Measurements from ENCODE around the gene TOM1L1. TPM values are rescaled to one million over a fixed set of nuclear protein-coding genes. Genes with fewer than 3 reads are reported as not detected.
A peak's percentile ranks its signal among the peaks of the same experiment; 100 is the strongest.

TOM1L1 gene
- total and polyA plus RNA-seq, 4 donors, result 21.4 to 119 (median 33.9) TPM

DNA sequence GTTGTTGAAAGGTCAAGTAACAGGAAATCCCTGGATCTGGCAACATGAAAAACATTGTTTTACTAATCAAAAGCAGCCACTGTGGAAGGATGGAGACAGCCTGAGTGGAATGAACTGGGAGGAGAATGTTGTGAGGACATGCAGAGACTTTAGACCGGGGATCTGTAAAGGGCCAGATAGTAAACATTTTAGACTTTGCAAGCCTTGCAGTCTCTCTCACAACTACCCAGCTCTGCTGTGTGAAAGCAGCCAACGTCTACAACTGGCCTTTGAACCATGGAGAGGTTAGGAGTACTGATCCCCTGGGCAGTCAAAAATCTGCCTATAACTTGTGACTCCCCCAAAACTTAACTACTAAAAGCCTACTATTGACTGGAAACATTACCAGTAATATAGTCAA, 41.5 kb upstream of the TOM1L1 start (continued):
- TF ChIP-seq, protein P1, sequence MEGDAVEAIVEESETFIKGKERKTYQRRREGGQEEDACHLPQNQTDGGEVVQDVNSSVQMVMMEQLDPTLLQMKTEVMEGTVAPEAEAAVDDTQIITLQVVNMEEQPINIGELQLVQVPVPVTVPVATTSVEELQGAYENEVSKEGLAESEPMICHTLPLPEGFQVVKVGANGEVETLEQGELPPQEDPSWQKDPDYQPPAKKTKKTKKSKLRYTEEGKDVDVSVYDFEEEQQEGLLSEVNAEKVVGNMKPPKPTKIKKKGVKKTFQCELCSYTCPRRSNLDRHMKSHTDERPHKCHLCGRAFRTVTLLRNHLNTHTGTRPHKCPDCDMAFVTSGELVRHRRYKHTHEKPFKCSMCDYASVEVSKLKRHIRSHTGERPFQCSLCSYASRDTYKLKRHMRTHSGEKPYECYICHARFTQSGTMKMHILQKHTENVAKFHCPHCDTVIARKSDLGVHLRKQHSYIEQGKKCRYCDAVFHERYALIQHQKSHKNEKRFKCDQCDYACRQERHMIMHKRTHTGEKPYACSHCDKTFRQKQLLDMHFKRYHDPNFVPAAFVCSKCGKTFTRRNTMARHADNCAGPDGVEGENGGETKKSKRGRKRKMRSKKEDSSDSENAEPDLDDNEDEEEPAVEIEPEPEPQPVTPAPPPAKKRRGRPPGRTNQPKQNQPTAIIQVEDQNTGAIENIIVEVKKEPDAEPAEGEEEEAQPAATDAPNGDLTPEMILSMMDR (IDR thresholded peaks at IDR 0.05; ENCODE audit: low read depth, low read length, missing input control), result no peak
- TF ChIP-seq FOXA1 (IDR thresholded peaks at IDR 0.05) (no peak), TAF1 (conservative IDR thresholded peaks at IDR 0.05) (no peak), RXRA (IDR thresholded peaks at IDR 0.05) (peak; percentile 80 to 86), GABPA (IDR thresholded peaks at IDR 0.05 in 1 of 2, conservative IDR thresholded peaks at IDR 0.05 in 1 of 2) (no peak), HNF4A (conservative IDR thresholded peaks at IDR 0.05) (peak; percentile 93 to 94), RAD21 (IDR thresholded peaks at IDR 0.05) (peak; percentile 34 to 58), YY1 (IDR thresholded peaks at IDR 0.05) (no peak)

- WGBS, result 91% methylated on average over 9 of the region's 9 CpGs
- no peak overlapping the region for H3K4me3 ChIP-seq (ENCODE audit: low read depth in 1 of 3, low read length in 3 of 3)
- peaks cover 5 to 18% (median 11%) of the 10 kb centered on the region in 4 donors for H3K4me1 ChIP-seq (ENCODE audit: control insufficient read depth in 4 of 4, insufficient read depth in 4 of 4, low read length in 3 of 4)
- no peak overlapping the region for H3K9ac ChIP-seq (ENCODE audit: low read depth in 1 of 2, low read length in 2 of 2)
- TF ChIP-seq SP1 (IDR thresholded peaks at IDR 0.05), result no peak
- TF ChIP-seq NR2F2 (IDR thresholded peaks at IDR 0.05), result no peak
- no peak for TF ChIP-seq TAF1 (conservative IDR thresholded peaks at IDR 0.05)
- no peak for TF ChIP-seq EGR1 (IDR thresholded peaks at IDR 0.05; ENCODE audit: low read depth in 2 of 2)
- no peak for TF ChIP-seq RXRA (IDR thresholded peaks at IDR 0.05)
- TF ChIP-seq, protein P1 (IDR thresholded peaks at IDR 0.05; ENCODE audit: low read depth, low read length, missing input control), result no peak
- no peak for TF ChIP-seq HNF4G (IDR thresholded peaks at IDR 0.05)
- no peak for TF ChIP-seq FOXA1 (IDR thresholded peaks at IDR 0.05)
- TF ChIP-seq RAD21 (IDR thresholded peaks at IDR 0.05), result no peak
- TF ChIP-seq YY1 (IDR thresholded peaks at IDR 0.05), result no peak
- no peak for TF ChIP-seq HNF4A (conservative IDR thresholded peaks at IDR 0.05)
- TF ChIP-seq JUND (IDR thresholded peaks at IDR 0.05), result no peak
- TF ChIP-seq, protein P2, sequence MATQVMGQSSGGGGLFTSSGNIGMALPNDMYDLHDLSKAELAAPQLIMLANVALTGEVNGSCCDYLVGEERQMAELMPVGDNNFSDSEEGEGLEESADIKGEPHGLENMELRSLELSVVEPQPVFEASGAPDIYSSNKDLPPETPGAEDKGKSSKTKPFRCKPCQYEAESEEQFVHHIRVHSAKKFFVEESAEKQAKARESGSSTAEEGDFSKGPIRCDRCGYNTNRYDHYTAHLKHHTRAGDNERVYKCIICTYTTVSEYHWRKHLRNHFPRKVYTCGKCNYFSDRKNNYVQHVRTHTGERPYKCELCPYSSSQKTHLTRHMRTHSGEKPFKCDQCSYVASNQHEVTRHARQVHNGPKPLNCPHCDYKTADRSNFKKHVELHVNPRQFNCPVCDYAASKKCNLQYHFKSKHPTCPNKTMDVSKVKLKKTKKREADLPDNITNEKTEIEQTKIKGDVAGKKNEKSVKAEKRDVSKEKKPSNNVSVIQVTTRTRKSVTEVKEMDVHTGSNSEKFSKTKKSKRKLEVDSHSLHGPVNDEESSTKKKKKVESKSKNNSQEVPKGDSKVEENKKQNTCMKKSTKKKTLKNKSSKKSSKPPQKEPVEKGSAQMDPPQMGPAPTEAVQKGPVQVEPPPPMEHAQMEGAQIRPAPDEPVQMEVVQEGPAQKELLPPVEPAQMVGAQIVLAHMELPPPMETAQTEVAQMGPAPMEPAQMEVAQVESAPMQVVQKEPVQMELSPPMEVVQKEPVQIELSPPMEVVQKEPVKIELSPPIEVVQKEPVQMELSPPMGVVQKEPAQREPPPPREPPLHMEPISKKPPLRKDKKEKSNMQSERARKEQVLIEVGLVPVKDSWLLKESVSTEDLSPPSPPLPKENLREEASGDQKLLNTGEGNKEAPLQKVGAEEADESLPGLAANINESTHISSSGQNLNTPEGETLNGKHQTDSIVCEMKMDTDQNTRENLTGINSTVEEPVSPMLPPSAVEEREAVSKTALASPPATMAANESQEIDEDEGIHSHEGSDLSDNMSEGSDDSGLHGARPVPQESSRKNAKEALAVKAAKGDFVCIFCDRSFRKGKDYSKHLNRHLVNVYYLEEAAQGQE (IDR thresholded peaks at IDR 0.05), result no peak
- TF ChIP-seq, protein P3, sequence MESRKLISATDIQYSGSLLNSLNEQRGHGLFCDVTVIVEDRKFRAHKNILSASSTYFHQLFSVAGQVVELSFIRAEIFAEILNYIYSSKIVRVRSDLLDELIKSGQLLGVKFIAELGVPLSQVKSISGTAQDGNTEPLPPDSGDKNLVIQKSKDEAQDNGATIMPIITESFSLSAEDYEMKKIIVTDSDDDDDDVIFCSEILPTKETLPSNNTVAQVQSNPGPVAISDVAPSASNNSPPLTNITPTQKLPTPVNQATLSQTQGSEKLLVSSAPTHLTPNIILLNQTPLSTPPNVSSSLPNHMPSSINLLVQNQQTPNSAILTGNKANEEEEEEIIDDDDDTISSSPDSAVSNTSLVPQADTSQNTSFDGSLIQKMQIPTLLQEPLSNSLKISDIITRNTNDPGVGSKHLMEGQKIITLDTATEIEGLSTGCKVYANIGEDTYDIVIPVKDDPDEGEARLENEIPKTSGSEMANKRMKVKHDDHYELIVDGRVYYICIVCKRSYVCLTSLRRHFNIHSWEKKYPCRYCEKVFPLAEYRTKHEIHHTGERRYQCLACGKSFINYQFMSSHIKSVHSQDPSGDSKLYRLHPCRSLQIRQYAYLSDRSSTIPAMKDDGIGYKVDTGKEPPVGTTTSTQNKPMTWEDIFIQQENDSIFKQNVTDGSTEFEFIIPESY (IDR thresholded peaks at IDR 0.05), result no peak
- no peak for TF ChIP-seq ATF3 (IDR thresholded peaks at IDR 0.05)
- no peak for TF ChIP-seq GABPA (IDR thresholded peaks at IDR 0.05 in 1 of 2, conservative IDR thresholded peaks at IDR 0.05 in 1 of 2)
- TF ChIP-seq FOXA2 (IDR thresholded peaks at IDR 0.05), result no peak
- no peak for TF ChIP-seq MAX (IDR thresholded peaks at IDR 0.05)
- no peaks in the 10 kb centered on the region for H3K9me3 ChIP-seq (ENCODE audit: control insufficient read depth in 4 of 4, low read length in 3 of 4)
- no peaks in the 10 kb centered on the region for H3K27me3 ChIP-seq (ENCODE audit: control insufficient read depth in 4 of 4, insufficient read depth in 4 of 4, low read length in 3 of 4)
- H3K27ac ChIP-seq (ENCODE audit: low read depth in 1 of 2, low read length in 2 of 2), result no peak overlapping the region
- no peak for DNase-seq (ENCODE audit: low spot score)
- H3K36me3 ChIP-seq (ENCODE audit: control insufficient read depth in 4 of 4, insufficient read depth in 3 of 4, low read depth in 1 of 4, low read length in 3 of 4), result no peaks in the 10 kb centered on the region
These were observed 39.8 kb upstream of the TOM1L1 start for GRCh38 chr17:54860617-54861470.

Measured in liver (tissue), 9 donors.